NCI-H1105 (cell line): ENCODE results near the gene DGKB.
"Not testable (repeated sequence)": the region's sequence is repeated elsewhere in the genome, so short reads cannot be mapped to it uniquely, and the experiment has no call there.

Source experiments
- DNase-seq: peaks from one replicate; lab custom pipeline; 2025; lab: John Stamatoyannopoulos, UW

Gene DGKB

GRCh38 chr7:14458846-14459245, 443.7 kb downstream of the DGKB start:
- DNase-seq, result not testable (repeated sequence)

GRCh38 chr7:14457568-14458453, 444.7 kb downstream of the DGKB start:
- DNase-seq, result peak; percentile 77

- DNase-seq, result no peak
Observed at GRCh38 chr7:14449291-14449690, 453.3 kb downstream of the DGKB start.

- no peak for DNase-seq
Observed at GRCh38 chr7:14446829-14447228, 455.7 kb downstream of the DGKB start.

GRCh38 chr7:14446219-14446618, 456.3 kb downstream of the DGKB start:
- no peak for DNase-seq

GRCh38 chr7:14438366-14438765, 464.2 kb downstream of the DGKB start:
- DNase-seq, result no peak

- DNase-seq, result no peak
Observed at GRCh38 chr7:14436878-14437277, 465.7 kb downstream of the DGKB start.

- no peak for DNase-seq
Observed at GRCh38 chr7:14432924-14433323, 469.6 kb downstream of the DGKB start.

GRCh38 chr7:14430926-14431325, 471.6 kb downstream of the DGKB start:
- DNase-seq, result no peak

GRCh38 chr7:14425559-14425958, 477.0 kb downstream of the DGKB start:
- no peak for DNase-seq

- DNase-seq, result no peak
Observed at GRCh38 chr7:14424675-14425074, 477.9 kb downstream of the DGKB start.

- DNase-seq, result no peak
Observed at GRCh38 chr7:14420768-14421167, 481.8 kb downstream of the DGKB start.

GRCh38 chr7:14419531-14419930, 483.0 kb downstream of the DGKB start:
- DNase-seq, result no peak

GRCh38 chr7:14418633-14419032, 483.9 kb downstream of the DGKB start:
- DNase-seq, result no peak

- no peak for DNase-seq
Observed at GRCh38 chr7:14414274-14414986, 488.1 kb downstream of the DGKB start.

GRCh38 chr7:14407246-14408015, 495.1 kb downstream of the DGKB start:
- no peak for DNase-seq

GRCh38 chr7:14403587-14403986, 499.0 kb downstream of the DGKB start:
- DNase-seq, result no peak

- DNase-seq, result no peak
Observed at GRCh38 chr7:14400271-14400670, 502.3 kb downstream of the DGKB start.

- DNase-seq, result no peak
Observed at GRCh38 chr7:14398526-14398925, 504.0 kb downstream of the DGKB start.

- DNase-seq, result no peak
Observed at GRCh38 chr7:14395860-14396259, 506.7 kb downstream of the DGKB start.

GRCh38 chr7:14394786-14395185, 507.8 kb downstream of the DGKB start:
- DNase-seq, result no peak

GRCh38 chr7:14389595-14389994, 513.0 kb downstream of the DGKB start:
- DNase-seq, result peak; percentile 80

- DNase-seq, result peak; percentile 75
Observed at GRCh38 chr7:14389181-14389591, 513.4 kb downstream of the DGKB start.
